Trophoblast cell (in vitro differentiated cells and primary cell): ENCODE data around the gene SINHCAF.

ENCODE experiments used
- DNase-seq, 2 donors: peaks; one replicate each; pipeline ENCODE4 v3.0.0-alpha.2; 2016
- H2AFZ ChIP-seq: 2 replicates; pipeline ENCODE4 v1.6.1; 2013; ENCODE audit warnings: low read length, moderate library complexity, mild to moderate bottlenecking; ENCODE audit not compliant: insufficient read depth, poor library complexity
- H2AK5ac ChIP-seq: 2 replicates; pipeline ENCODE4 v1.6.1; 2013; ENCODE audit warnings: mild to moderate bottlenecking, low read length
- H2BK120ac ChIP-seq: 2 replicates; pipeline ENCODE4 v1.6.1; 2013; ENCODE audit warnings: low read length, mild to moderate bottlenecking, moderate library complexity; ENCODE audit not compliant: insufficient read depth, poor library complexity
- H2BK12ac ChIP-seq: 2 replicates; pipeline ENCODE4 v1.6.1; 2013; ENCODE audit warnings: mild to moderate bottlenecking, low read length, moderate library complexity
- H2BK5ac ChIP-seq: 2 replicates; pipeline ENCODE4 v1.6.1; 2013; ENCODE audit warnings: low read length, low read depth, moderate library complexity, mild to moderate bottlenecking; ENCODE audit not compliant: poor library complexity
- H3K14ac ChIP-seq: 2 replicates; pipeline ENCODE4 v1.6.1; 2013; ENCODE audit warnings: mild to moderate bottlenecking, low read length
- H3K18ac ChIP-seq: 2 replicates; pipeline ENCODE4 v1.6.1; 2013; ENCODE audit warnings: mild to moderate bottlenecking, low read length
- H3K23ac ChIP-seq: 2 replicates; pipeline ENCODE4 v1.6.1; 2013; ENCODE audit warnings: low read length
- H3K27ac ChIP-seq: 2 replicates; pipeline ENCODE4 v1.5.1; 2013; ENCODE audit warnings: low read depth, mild to moderate bottlenecking, inconsistent platforms, low read length, moderate library complexity
- H3K27me3 ChIP-seq: 2 replicates; pipeline ENCODE4 v1.6.1; 2013; ENCODE audit warnings: inconsistent platforms, mild to moderate bottlenecking, low read length, moderate library complexity; ENCODE audit not compliant: insufficient read depth
- H3K36me3 ChIP-seq, 2 experiments: 1 replicate in 1 of 2; 2 replicates in 1 of 2; pipeline ENCODE4 v1.6.1; 2013; ENCODE audit warnings: low read length in 2 of 2, mild to moderate bottlenecking in 2 of 2, moderate library complexity in 1 of 2; ENCODE audit not compliant: insufficient read depth in 2 of 2, control insufficient read depth in 1 of 2
- H3K4ac ChIP-seq: 2 replicates; pipeline ENCODE4 v1.6.1; 2013; ENCODE audit warnings: low read depth, mild to moderate bottlenecking, low read length, moderate library complexity
- H3K4me1 ChIP-seq, 2 experiments: 1 replicate in 1 of 2; 2 replicates in 1 of 2; pipeline ENCODE4 v1.6.1; 2013; ENCODE audit warnings: low read length in 2 of 2, mild to moderate bottlenecking in 2 of 2, moderate library complexity in 1 of 2; ENCODE audit not compliant: insufficient read depth in 2 of 2, control insufficient read depth in 1 of 2
- H3K4me2 ChIP-seq: 2 replicates; pipeline ENCODE4 v1.6.1; 2013; ENCODE audit warnings: inconsistent platforms, mild to moderate bottlenecking, low read length, moderate library complexity
- H3K4me3 ChIP-seq: 2 replicates; pipeline ENCODE4 v1.5.1; 2013; ENCODE audit warnings: mild to moderate bottlenecking, low read depth, low read length, inconsistent platforms
- H3K79me1 ChIP-seq: one replicate; pipeline ENCODE4 v1.6.1; 2013; ENCODE audit warnings: low read length
- H3K79me2 ChIP-seq: 2 replicates; pipeline ENCODE4 v1.6.1; 2013; ENCODE audit warnings: low read length, mild to moderate bottlenecking; ENCODE audit not compliant: control insufficient read depth, insufficient read depth, poor library complexity
- H3K9ac ChIP-seq: 2 replicates; pipeline ENCODE4 v1.6.1; 2013; ENCODE audit warnings: mild to moderate bottlenecking, low read length
- H3K9me3 ChIP-seq: 2 replicates; pipeline ENCODE4 v1.6.1; 2013; ENCODE audit warnings: low read depth, mild to moderate bottlenecking, control low read depth, inconsistent platforms, low read length; ENCODE audit not compliant: insufficient read depth
- H4K12ac ChIP-seq: 2 replicates; pipeline ENCODE4 v1.6.1; 2013; ENCODE audit warnings: low read depth, mild to moderate bottlenecking, low read length, moderate library complexity
- H4K8ac ChIP-seq: 2 replicates; pipeline ENCODE4 v1.6.1; 2013; ENCODE audit warnings: low read depth, mild to moderate bottlenecking, low read length, moderate library complexity
- H4K91ac ChIP-seq: one replicate; pipeline ENCODE4 v1.6.1; 2013; ENCODE audit warnings: low read depth, mild to moderate bottlenecking, low read length, moderate library complexity
- WGBS: extraction: QIAGEN DNeasy Blood & Tissue Kit; methylation state at CpG from one replicate; pipeline ENCODE4 v1.1.7; 2013; ENCODE audit warnings: missing lambda C conversion rate; ENCODE audit not compliant: insufficient read length, insufficient coverage; ENCODE audit errors: extremely low coverage; 5-methylcytosine and 5-hydroxymethylcytosine counted together

The SINHCAF gene

DNA sequence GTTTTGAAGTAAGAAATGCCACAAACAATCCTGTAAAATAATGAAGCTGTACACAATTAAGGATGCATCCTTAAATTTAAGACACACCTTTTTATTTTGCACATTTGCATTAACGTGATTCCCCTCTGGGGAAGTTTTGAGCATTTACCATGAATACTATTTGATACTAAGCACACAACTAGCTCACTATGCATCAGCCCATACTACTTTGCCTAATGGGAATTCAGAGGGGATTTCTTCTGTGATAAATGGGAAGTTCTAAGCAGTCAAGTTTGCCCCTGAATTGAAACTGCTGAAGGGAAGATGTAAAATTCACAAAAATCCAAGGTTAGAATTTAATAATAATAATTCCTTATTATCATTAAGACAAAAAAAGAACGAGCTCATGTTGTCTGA is 27.4 kb downstream of the SINHCAF start:
- Histone ChIP-seq H2AK5ac (no peak overlapping the region), H3K4ac (peak overlapping the region; percentile 55), H3K9ac (no peak overlapping the region), H4K91ac (no peak overlapping the region), H4K12ac (no peak overlapping the region), H2AFZ (no peak overlapping the region), H2BK120ac (no peak overlapping the region), H3K23ac (no peak overlapping the region), H3K4me2 (no peak overlapping the region), H3K9me3 (no peaks in the 10 kb centered on the region), H3K36me3 (peaks cover 17 to 20% of the 10 kb centered on the region in 2 experiments), H2BK5ac (no peak overlapping the region), H2BK12ac (no peak overlapping the region), H3K4me1 (peaks cover 2% of the 10 kb centered on the region in 2 experiments), H3K4me3 (no peak overlapping the region), H3K27me3 (no peaks in the 10 kb centered on the region), H3K79me2 (peaks cover 8% of the 10 kb centered on the region), H3K14ac (no peak overlapping the region), H3K18ac (no peak overlapping the region), H3K79me1 (peaks cover 2% of the 10 kb centered on the region), H3K27ac (no peak overlapping the region), H4K8ac (no peak overlapping the region)
- no CpG with 5 or more reads among the region's 2 CpGs for WGBS
- no peak for DNase-seq

DNA sequence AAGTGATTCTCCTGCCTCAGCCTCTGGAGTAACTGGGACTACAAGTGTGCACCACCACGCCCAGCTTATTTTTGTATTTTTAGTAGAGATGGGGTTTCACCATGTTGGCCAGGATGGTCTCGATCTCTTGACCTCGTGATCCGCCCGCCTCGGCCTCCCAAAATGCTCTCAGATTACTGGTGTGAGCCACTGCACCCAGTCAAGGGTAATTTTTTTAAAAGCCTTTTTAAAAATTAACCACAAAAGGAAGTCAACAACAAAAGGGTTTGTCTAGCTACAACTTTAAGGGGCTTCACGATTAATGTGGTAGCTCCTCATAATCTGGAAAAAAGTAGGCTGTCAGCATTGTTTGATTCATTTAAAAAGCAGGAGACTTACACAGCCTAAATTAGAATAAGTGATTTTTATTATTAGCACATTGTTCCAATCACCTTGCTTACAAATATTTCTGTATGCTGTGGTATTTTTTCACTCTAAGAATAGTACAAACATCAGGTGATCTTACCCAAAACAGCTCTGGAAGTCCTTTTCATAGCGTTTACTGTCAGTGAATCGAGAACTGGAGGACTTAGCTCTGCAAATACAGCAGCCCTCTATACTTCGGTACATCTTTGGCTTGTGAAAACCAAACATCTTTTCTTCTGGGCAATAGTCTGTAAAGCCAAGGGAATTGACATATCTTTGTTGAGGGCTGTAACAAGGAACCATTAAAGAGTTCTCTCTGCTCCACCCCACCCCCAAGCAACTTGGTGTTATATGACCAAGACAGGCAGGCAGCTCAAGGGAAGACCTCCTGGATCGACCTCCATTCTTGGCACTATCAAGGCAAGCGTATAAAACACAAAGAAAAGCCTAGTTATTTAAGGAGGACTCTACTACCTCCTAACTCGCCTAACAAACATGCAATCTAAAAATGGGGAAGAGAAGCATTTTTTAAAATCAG is 28.1 kb downstream of the SINHCAF start:
- Histone ChIP-seq H3K9me3 (no peaks in the 10 kb centered on the region), H3K18ac (no peak overlapping the region), H3K4ac (peak overlapping the region; percentile 49), H3K23ac (no peak overlapping the region), H3K4me3 (no peak overlapping the region), H2AK5ac (no peak overlapping the region), H3K9ac (no peak overlapping the region), H3K79me1 (peaks cover 2% of the 10 kb centered on the region), H3K36me3 (peaks cover 17 to 18% of the 10 kb centered on the region in 2 experiments), H2BK12ac (no peak overlapping the region), H3K4me2 (no peak overlapping the region), H3K79me2 (peaks cover 6% of the 10 kb centered on the region), H4K91ac (no peak overlapping the region), H3K14ac (no peak overlapping the region), H3K4me1 (peaks cover 2% of the 10 kb centered on the region in 2 experiments), H2AFZ (no peak overlapping the region), H2BK120ac (no peak overlapping the region), H2BK5ac (no peak overlapping the region), H4K8ac (no peak overlapping the region), H3K27ac (no peak overlapping the region), H3K27me3 (no peaks in the 10 kb centered on the region), H4K12ac (no peak overlapping the region)
- no peak for DNase-seq
- WGBS = no CpG with 5 or more reads among the region's 13 CpGs

DNA sequence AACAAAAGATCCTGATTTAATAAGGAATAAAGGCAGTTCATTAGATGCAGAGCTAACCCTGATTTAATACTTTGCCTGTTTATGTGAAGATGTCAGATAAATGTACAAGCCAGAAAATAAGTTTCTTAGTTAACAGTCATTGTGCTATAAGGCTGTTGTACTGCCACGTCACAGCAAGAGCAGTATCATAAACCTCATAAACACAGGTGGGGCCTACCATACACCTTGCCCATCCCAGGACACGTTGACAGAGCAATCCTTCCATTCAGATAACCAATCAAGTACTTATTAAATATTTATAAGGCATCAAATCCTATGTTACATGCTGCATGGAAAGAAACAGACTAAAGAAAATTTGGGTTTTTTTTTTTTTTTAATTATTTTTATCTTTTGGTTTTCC is 36.5 kb downstream of the SINHCAF start:
- H3K36me3 ChIP-seq = peaks cover 27 to 38% of the 10 kb centered on the region in 2 experiments
- H3K14ac ChIP-seq = no peak overlapping the region
- H2BK120ac ChIP-seq = no peak overlapping the region
- H2AK5ac ChIP-seq = no peak overlapping the region
- H3K23ac ChIP-seq = no peak overlapping the region
- no peaks in the 10 kb centered on the region for H3K79me1 ChIP-seq
- WGBS = no CpG with 5 or more reads among the region's 2 CpGs
- no peak overlapping the region for H2BK12ac ChIP-seq
- no peak for DNase-seq
- H3K9ac ChIP-seq = no peak overlapping the region
- no peak overlapping the region for H2BK5ac ChIP-seq
- H3K27ac ChIP-seq = no peak overlapping the region
- H4K12ac ChIP-seq = no peak overlapping the region
- no peak overlapping the region for H3K4me2 ChIP-seq
- H3K27me3 ChIP-seq = no peaks in the 10 kb centered on the region
- peaks cover 2% of the 10 kb centered on the region for H3K79me2 ChIP-seq
- H3K4me3 ChIP-seq = no peak overlapping the region
- no peak overlapping the region for H2AFZ ChIP-seq
- H3K18ac ChIP-seq = no peak overlapping the region
- no peak overlapping the region for H4K8ac ChIP-seq
- H3K9me3 ChIP-seq = peaks cover 2% of the 10 kb centered on the region
- no peaks in the 10 kb centered on the region for H3K4me1 ChIP-seq
- no peak overlapping the region for H3K4ac ChIP-seq
- no peak overlapping the region for H4K91ac ChIP-seq

DNA sequence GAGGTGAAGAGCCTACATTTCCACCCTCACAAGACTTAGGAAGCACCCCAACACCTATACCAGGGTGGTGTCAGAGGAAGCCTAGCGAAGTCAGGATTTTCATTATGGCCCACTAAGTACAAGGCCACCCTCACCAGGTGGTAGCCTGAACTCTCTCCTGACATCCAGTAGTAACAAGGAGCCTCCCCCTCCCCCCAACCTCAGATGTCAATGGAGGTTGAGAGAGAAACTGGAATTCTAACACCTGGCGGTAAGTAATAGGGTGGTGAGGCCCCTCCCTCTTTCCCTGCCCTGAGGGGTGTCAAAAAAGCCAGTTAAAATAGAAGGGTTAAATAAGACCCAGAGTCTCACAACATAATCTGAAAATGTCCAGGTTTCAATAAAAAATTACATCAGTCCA is 37.6 kb downstream of the SINHCAF start:
- WGBS = no CpG with 5 or more reads among the region's 2 CpGs
- no peaks in the 10 kb centered on the region for H3K4me1 ChIP-seq
- H2AK5ac ChIP-seq = no peak overlapping the region
- H2BK12ac ChIP-seq = no peak overlapping the region
- no peak overlapping the region for H3K18ac ChIP-seq
- no peaks in the 10 kb centered on the region for H3K79me1 ChIP-seq
- no peak overlapping the region for H3K14ac ChIP-seq
- no peak overlapping the region for H3K4ac ChIP-seq
- H2BK120ac ChIP-seq = no peak overlapping the region
- no peak overlapping the region for H3K27ac ChIP-seq
- peaks cover 2% of the 10 kb centered on the region for H3K79me2 ChIP-seq
- peaks cover 27 to 36% of the 10 kb centered on the region in 2 experiments for H3K36me3 ChIP-seq
- no peak overlapping the region for H3K4me2 ChIP-seq
- no peak for DNase-seq
- H2BK5ac ChIP-seq = no peak overlapping the region
- H4K12ac ChIP-seq = no peak overlapping the region
- H4K8ac ChIP-seq = no peak overlapping the region
- H3K9me3 ChIP-seq = peaks cover 2% of the 10 kb centered on the region
- H3K23ac ChIP-seq = no peak overlapping the region
- H3K4me3 ChIP-seq = no peak overlapping the region
- no peak overlapping the region for H3K9ac ChIP-seq
- no peak overlapping the region for H4K91ac ChIP-seq
- H2AFZ ChIP-seq = no peak overlapping the region
- no peaks in the 10 kb centered on the region for H3K27me3 ChIP-seq
